ENCODE results near the gene ALOX5AP.

DNA sequence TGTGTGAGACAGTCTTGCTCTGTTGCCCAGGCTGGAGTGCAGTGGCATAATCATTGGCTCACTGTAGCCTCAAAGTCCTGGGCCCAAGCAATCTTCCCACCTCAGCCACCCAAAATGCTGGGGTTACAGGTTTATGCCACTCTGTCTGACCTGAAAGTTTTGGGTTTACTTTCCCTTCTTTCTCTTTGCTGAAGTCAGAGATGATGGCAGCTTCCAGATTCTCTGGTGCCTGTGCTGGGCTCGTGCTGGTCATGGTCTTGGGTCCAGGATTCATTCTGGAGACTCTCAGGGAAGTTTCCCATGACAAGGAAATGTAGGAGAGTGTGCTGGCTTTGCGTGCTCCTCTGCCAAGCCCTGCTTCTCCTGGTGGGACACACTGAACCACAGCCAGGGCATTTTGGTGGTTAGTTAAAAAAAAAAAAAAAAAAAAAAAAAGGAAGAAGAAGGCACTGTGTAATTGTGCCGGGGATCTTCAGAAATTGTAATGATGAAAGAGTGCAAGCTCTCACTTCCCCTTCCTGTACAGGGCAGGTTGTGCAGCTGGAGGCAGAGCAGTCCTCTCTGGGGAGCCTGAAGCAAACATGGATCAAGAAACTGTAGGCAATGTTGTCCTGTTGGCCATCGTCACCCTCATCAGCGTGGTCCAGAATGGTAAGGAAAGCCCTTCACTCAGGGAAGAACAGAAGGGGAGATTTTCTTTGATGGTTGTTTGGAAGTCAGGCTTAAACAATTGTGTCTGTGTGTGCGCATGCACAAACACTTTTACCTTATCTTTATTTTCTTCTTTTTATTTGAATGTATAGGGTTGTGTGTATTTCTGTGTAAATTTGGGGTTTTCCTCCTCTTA, at the start of gene ALOX5AP:
- TF ChIP-seq POU2F2 (IDR thresholded peaks at IDR 0.05; ENCODE audit: low read depth, low read length), result peak; percentile 47; the same call in 1 of the 2 replicates
- TF ChIP-seq POLR2AphosphoS5 (IDR thresholded peaks at IDR 0.05; ENCODE audit: low read depth, low read length), result peak; percentile 76
- peak; percentile 90 for TF ChIP-seq POLR2A (IDR thresholded peaks at IDR 0.05; ENCODE audit: low read depth, low read length)
